Panc1 (cell line): ENCODE results near the gene MRAP. TPM values are rescaled to one million over a fixed set of nuclear protein-coding genes. Genes with fewer than 3 reads are reported as not detected.

ENCODE experiments used
- ATAC-seq: fragments of 200-7000 bp; cut with Tn5 transposase; 2 replicates; pipeline ENCODE4 v1.9.1; 2020; ENCODE audit warnings: mild to moderate bottlenecking, moderate library complexity
- BruUV-seq: library from RNA; stranded (reverse); fragments of 400-500 nt; replicated peaks from 2 replicates; lab custom pipeline; 2021; lab: Mats Ljungman, UMichigan
- CTCF ChIA-PET: fragments of 300-600 bp; sonication (Branson Sonifier 250); formaldehyde crosslinking; loops from one replicate; lab custom pipeline; 2022; ENCODE audit warnings: antibody characterized with exemption; lab: Charles Lee
- POLR2A ChIA-PET: fragments of 300-600 bp; sonication (Branson Sonifier 250); formaldehyde crosslinking; loops from one replicate; lab custom pipeline; 2022; ENCODE audit warnings: antibody characterized with exemption; lab: Charles Lee
- DNase-seq: peaks from one replicate; pipeline ENCODE4 v3.0.0-alpha.2; 2010; ENCODE audit warnings: low read depth, low spot score
- H3K27ac ChIP-seq: 2 replicates; pipeline ENCODE4 v1.5.1; 2011; ENCODE audit warnings: mild to moderate bottlenecking, low read length, inconsistent platforms
- H3K27me3 ChIP-seq: fragments of 200-500 bp; sonication (Bioruptor generic); 2 replicates; pipeline ENCODE4 v1.6.0; 2014; ENCODE audit warnings: low read length, inconsistent platforms; ENCODE audit not compliant: control insufficient read depth, insufficient read depth
- H3K36me3 ChIP-seq: fragments of 200-500 bp; sonication (Bioruptor generic); 2 replicates; pipeline ENCODE4 v1.5.1; 2014; ENCODE audit warnings: inconsistent platforms, mild to moderate bottlenecking, low read length, moderate library complexity; ENCODE audit not compliant: control insufficient read depth, insufficient read depth
- H3K4me1 ChIP-seq: 2 replicates; pipeline ENCODE4 v1.5.1; 2011; ENCODE audit warnings: inconsistent platforms, mild to moderate bottlenecking, low read length, moderate library complexity; ENCODE audit not compliant: control insufficient read depth, insufficient read depth
- H3K4me3 ChIP-seq, 2 experiments: 2 replicates each; pipeline ENCODE4 v1.5.1; 2011 to 2012; ENCODE audit warnings: low read depth in 2 of 2, low read length in 2 of 2, mild to moderate bottlenecking in 2 of 2, inconsistent platforms in 1 of 2, moderate library complexity in 1 of 2
- H3K9me3 ChIP-seq: fragments of 200-500 bp; sonication (Bioruptor generic); 2 replicates; pipeline ENCODE4 v1.5.1; 2014; ENCODE audit warnings: low read depth, mild to moderate bottlenecking, inconsistent platforms, low read length, moderate library complexity; ENCODE audit not compliant: control insufficient read depth, insufficient read depth
- CTCF ChIP-seq: fragments of 450-650 bp; IDR thresholded peaks from 2 replicates; pipeline ENCODE4 v1.5.1; 2017; ENCODE audit warnings: mild to moderate bottlenecking
- POLR2AphosphoS5 ChIP-seq: IDR thresholded peaks from 2 replicates; pipeline ENCODE4 v1.6.1; 2012; ENCODE audit warnings: mild to moderate bottlenecking, low read depth, low read length, moderate library complexity
- REST ChIP-seq, 2 experiments: IDR thresholded peaks; 2 replicates each; pipeline ENCODE4 v1.6.1; 2011 to 2012; ENCODE audit warnings: low read depth in 2 of 2, control low read depth in 1 of 2, low read length in 1 of 2, mild to moderate bottlenecking in 1 of 2, moderate library complexity in 1 of 2; ENCODE audit not compliant: insufficient read depth in 1 of 2
- SIN3A ChIP-seq: IDR thresholded peaks from 2 replicates; pipeline ENCODE4 v1.6.1; 2012; ENCODE audit warnings: low read depth, mild to moderate bottlenecking, low read length, moderate library complexity, borderline replicate concordance; ENCODE audit not compliant: insufficient read depth
- TCF7L2 ChIP-seq: IDR thresholded peaks from 2 replicates; pipeline ENCODE4 v1.6.1; 2011; ENCODE audit warnings: mild to moderate bottlenecking, low read depth, low read length, inconsistent platforms
- in situ Hi-C: cut with HindIII; loops from 2 replicates; pipeline ENCODE4 v1.10.0; 2016; ENCODE audit warnings: low sequenced_read_pairs, low pct_unique_long_range_greater_than_20kb
- intact Hi-C: fragments of 100-400 bp; cut with micrococcal nuclease; formaldehyde crosslinking; loops from one replicate; pipeline ENCODE4 v1.10.0; 2022; ENCODE audit not compliant: unreplicated experiment
- total RNA-seq: library from RNA; stranded (reverse); gene quantifications from one replicate; pipeline ENCODE4 v1.2.1, GENCODE V29; 2021; ENCODE audit not compliant: unreplicated experiment

The MRAP gene
- total RNA-seq, 1 experiment from 2014 or later: not detected

GRCh38 chr21:32348604-32349332 is 50.1 kb downstream of the MRAP start:
- POLR2A ChIA-PET: no interaction called here
- ATAC-seq (no peak), DNase-seq (no peak)
- intact Hi-C loops (no loop called here), in situ Hi-C loops (no loop called here)
- Histone ChIP-seq H3K27ac (no peak overlapping the region), H3K9me3 (no peaks in the 10 kb centered on the region), H3K27me3 (no peaks in the 10 kb centered on the region), H3K4me1 (no peaks in the 10 kb centered on the region), H3K4me3 (no peak overlapping the region), H3K36me3 (peaks cover 3% of the 10 kb centered on the region)
- BruUV-seq: no TSS peak
- CTCF ChIA-PET: no interaction called here
- TF ChIP-seq TCF7L2: no peak
- TF ChIP-seq REST (IDR thresholded peaks at IDR 0.05; ENCODE audit: insufficient read depth in 1 of 2, low read depth in 2 of 2, low read length in 1 of 2): no peak
- no peak for TF ChIP-seq CTCF
- no peak for TF ChIP-seq SIN3A
- no peak for TF ChIP-seq POLR2AphosphoS5

- no TSS peak for BruUV-seq
- ATAC-seq (no peak), DNase-seq (no peak)
- CTCF ChIA-PET: no interaction called here
- Histone ChIP-seq H3K27me3 (no peaks in the 10 kb centered on the region), H3K4me1 (no peaks in the 10 kb centered on the region), H3K36me3 (no peaks in the 10 kb centered on the region; the same call in none of the 2 replicates), H3K9me3 (no peaks in the 10 kb centered on the region), H3K27ac (no peak overlapping the region), H3K4me3 (no peak overlapping the region)
- POLR2A ChIA-PET: no interaction called here
- TF ChIP-seq POLR2AphosphoS5: no peak
- TF ChIP-seq REST (IDR thresholded peaks at IDR 0.05; ENCODE audit: insufficient read depth in 1 of 2, low read depth in 2 of 2, low read length in 1 of 2): no peak
- no peak for TF ChIP-seq TCF7L2
- TF ChIP-seq CTCF: no peak
- no peak for TF ChIP-seq SIN3A
- in situ Hi-C loops (no loop called here), intact Hi-C loops (no loop called here)
These were observed 50.8 kb downstream of the MRAP start for GRCh38 chr21:32349333-32349944.
